Measurements from ENCODE around the gene MST1R. TPM values are rescaled to one million over a fixed set of nuclear protein-coding genes. Genes with fewer than 3 reads are reported as not detected.
"Not testable (repeated sequence)": the region's sequence is repeated elsewhere in the genome, so short reads cannot be mapped to it uniquely, and the experiment has no call there.

The MST1R gene
- polyA plus RNA-seq (ENCODE audit: insufficient read length): 2.4 TPM

DNA sequence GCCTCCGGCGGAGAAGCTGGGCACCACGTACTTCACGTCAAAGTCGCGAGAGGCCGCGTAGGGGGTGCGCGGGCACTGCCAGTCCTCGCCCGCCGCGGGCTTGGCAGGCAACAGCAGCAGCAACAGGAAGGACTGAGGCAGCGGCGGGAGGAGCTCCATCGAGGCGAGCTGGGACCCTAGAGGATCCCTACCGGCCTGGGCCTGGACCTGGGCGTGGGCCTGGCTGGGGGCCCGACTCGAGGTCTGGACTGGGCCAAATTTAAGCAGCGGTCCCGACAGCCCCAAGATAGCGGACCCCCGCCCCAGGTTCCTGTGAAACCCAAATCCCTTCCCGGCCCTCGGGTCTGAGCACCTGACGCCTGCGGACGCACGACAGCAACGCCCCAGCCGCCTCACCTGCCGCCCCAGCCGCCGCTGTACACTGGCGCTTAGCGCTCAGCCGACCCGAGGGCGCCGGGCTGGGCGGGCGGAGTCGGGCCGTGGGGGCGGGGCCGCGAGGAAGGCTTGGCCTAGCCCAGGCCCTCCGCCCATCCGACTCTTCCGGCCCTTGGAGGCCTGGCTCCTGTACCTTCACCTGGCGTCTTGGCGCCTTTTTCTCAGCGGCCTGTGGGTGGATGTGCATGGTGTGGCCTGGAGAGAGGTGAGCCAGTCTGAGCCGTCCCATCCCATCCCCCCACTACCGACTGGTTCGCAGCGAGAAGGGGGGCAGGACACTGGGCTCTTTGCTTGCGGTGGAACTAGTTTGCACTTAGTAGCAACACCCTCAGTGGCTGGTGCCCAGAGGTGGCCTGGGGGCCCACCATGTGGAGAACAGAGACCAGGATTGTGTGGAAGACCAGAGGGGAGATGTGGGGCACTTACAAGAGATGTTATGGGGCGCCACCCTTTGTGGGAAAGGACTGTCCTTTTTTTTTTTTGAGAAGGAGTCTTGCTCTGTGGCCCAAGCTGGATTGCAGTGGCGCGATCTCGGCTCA, at the start of gene MST1R:
MST1R (minus strand) TSS at position 423 of the 974 bp plus-strand sequence; CDS start at position 159, 264 bp downstream.
- DNase-seq (ENCODE audit: low read depth): no peak

DNA sequence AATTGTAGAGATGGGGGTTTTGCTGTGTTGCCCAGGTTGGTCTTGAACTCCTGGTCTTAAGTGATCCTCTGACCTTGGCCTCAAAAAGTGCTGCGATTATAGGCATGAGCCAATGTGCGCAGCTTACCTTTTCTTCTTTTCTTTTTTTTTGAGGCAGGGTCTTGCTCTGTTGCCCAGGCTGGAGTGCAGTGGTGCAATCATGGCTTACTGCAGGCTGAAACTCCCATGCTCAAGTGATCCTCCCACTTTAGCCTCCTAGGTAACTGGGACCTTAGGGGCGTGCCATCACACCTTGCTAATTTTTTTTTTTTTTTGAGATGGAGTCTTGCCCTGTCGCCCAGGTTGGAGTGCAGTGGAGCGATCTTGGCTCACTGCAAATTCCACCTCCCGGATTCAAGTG, 49.3 kb upstream of the MST1R start:
- no peak for DNase-seq (ENCODE audit: low read depth)

DNA sequence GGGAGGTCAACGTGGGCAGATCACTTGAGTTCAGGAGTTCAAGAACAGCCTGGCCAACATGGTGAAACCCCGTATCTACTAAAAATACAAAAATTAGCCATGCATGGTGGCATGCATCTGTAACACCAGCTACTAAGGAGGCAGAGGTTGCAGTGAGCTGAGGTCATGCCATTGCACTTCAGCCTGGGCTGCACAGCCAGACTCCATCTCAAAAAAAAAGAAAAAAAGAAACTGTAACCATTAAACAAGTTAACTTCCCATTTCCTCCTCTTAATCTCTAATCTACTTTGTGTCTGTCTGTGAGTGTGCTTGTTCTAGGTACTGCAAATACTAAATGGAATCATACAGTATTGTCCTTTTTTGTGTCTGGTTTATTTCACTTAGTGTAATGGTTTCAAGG, 39.0 kb upstream of the MST1R start:
- no peak for DNase-seq (ENCODE audit: low read depth)

DNA sequence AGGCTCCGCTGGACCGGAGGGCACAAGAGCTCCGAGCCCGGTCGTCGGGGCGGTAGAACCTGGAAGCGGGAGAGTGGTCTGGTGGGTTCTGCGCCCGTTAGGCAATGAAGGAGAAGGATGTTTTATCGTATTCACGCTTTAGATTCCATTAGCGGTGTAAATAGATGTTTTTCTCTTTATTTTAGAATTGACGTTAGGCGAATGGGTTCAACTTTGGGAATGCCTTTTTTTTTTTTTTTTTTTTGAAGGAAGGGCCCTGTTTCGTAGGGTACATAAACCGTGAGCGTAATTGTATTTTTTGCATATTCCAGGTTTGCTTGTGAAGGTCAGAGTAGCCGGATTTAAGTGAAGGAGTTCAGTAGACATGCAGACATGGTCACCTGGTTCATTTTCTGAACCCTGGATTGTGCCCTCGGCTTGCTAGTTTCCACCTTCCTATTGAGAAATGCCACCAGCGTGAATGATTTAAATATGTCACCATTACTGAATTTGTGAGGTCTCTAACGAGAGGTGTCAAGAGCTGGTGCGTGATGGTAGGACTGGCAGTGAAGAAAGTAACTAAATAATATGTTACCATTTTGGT, 37.1 kb upstream of the MST1R start:
- DNase-seq (ENCODE audit: low read depth): no peak

DNA sequence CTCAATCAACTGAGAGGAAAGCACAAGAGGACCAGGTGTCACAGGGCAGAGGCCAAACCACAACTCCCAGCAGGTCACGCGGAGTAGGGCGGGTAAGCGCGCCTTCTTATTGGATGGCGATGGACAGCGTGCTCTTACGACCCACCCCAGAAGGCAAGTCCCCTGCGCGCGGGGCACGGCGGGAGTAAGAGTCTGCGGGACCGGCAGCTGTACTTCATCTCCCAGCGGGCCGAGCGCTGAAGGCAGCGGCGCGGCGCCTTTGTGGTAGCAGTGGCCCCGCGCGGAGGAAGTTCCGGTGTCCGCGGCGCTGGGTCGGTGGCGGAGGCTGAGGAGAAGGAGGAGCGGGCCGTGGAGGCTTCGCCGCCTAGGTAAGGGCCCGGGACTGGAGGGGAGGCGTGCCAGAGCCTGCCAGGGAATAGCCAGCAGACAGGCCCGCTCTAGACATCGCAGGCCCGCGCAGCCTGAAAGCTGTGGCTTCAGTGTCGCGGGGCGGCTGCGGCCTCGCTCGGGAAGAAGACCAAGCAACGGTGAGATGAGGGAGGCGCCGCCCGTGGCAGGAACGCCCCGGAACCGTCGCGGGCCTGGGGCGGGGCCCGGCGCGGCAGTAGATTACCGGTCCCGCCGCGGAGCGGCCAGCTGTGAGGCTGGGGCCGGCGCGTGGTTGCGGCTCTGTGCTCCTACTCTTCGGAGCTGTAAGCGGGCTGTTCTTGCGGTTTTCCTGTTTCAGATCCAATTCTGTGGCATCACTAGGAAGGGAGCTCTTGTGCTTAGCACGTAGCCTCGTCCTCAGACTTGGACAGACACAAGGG, 36.4 kb upstream of the MST1R start, which contains the start of gene RBM6:
RBM6 (plus strand) TSS at position 293 of the 809 bp plus-strand sequence. CDS start 22,492 bp downstream, outside the sequence.
- peak; percentile 83 for DNase-seq (ENCODE audit: low read depth)

DNA sequence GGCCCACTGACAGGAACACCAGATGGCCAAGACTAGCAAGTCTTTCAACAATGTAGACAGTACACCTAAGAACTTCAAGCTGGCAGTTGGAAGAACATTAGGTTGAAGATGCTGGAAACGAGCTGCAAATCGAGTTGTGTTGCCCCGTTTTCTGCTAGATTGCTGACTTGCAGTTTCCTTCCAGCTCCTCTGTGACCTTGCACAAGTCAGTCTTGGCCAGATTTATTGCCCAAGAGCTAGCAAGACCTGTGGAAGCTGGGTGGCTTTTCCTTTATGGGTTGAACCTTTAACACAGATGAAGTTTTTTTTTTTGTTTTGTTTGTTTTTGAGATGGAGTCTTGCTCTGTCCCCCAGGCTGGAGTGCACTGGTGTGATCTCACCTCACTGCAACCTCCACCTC, 33.4 kb upstream of the MST1R start:
- DNase-seq (ENCODE audit: low read depth): no peak

DNA sequence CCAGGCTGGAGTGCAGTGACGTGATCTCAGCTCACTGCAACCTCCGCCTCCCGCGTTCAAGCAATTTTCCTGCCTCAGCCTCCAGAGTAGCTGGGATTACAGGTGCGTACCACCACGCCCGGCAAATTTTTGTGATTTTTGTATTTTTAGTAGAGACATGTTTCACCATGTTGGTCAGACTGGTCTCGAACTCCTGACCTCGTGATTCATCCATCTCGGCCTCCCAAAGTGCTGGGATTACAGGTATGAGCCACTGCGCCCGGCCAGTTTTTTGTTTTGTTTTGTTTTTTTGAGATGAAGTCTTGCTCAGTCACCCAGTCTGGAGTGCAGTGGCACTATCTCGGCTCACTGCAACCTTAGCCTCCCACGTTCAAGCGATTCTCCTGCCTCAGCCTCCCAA, 28.6 kb upstream of the MST1R start:
- DNase-seq (ENCODE audit: low read depth): not testable (repeated sequence)

DNA sequence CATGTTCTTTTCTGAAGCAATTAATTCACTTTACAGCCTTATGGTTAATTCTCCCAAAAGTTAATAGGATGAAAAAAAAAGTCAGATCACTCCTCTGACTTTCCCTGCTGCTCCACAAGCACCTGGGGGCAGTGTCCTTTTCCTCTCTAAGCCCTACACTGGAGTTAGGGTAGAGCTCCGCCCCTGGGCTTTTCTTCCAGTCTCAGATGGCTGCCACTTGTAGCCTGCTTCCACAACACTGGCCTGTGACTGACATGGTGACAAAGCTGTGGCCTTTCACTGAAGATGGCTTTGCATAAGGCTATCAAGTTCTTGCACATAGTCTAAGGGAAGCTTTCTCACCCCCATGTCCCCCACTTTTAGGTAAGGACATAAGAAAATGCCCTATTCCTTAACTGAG, 27.2 kb upstream of the MST1R start:
- DNase-seq (ENCODE audit: low read depth): no peak

DNA sequence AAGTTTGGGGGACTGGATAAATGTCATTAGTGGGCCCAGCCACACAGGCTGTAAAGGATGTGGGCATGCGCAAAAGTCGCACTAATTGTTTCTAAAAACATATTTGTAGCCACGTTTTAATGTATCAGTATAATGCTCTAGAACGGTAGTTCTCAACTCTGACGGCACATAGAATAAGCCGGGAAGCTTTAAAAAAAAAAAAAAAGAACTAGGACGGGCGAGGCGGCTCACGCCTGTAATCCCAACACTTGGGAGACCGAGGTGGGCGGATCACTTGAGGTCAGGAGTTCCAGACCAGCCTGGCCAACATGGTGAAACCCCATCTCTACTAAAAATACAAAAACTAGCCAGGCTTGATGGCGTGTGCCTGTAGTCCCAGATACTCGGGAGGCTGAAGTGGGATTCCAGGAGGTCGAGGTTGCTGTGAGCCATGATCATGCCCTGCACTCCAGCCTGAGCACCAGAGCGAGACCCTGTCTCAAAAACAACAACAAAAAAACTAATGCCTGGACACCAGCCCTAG, 26.6 kb upstream of the MST1R start:
- peak; percentile 6 for DNase-seq (ENCODE audit: low read depth)

DNA sequence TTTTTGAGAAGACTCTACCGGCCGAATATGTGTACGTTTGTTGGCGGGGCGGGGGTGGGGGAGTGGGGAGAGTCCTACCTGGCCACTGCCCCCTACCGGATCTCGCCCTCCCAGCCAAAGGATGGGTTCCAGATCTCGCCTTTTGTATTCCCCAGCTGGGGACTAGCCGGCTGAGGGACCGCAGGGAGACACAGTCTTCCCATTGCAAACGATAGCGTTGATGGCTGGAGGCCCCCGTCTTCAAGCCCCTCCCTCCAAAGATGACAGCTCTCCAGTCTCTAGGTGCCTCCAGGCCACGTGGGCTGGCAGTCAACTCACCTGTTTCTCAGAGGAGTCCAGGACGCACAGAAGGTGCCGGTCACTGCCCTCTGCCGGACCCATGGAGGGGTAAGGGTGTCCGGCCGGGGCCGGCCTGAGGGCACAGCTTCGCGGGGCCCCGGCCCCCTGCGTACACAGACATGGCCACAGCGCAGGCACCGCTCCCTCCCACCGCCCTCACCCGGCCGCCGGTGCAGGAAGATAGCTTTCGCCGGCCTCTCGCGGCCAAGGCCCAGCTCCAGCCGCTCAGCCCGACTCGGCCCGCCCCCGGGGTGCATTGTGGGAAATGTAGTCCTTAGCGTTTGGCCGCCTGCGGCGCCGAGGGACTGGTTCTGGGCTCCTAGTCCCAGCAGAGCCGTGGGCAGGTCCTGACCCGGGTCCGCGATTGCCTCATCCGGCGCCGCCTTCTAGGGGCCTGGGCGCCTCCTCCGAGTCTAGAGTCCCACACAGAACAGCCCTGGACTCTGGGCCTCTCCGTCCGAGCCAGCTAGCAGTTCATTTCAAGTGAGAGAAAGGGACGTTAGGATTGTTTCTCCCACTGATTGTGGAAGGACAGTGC, 25.9 kb upstream of the MST1R start, which contains the start of gene MON1A:
MON1A (minus strand) TSS at position 521 of the 877 bp plus-strand sequence. CDS start 16,465 bp downstream, outside the sequence.
- DNase-seq (ENCODE audit: low read depth): peak; percentile 60

DNA sequence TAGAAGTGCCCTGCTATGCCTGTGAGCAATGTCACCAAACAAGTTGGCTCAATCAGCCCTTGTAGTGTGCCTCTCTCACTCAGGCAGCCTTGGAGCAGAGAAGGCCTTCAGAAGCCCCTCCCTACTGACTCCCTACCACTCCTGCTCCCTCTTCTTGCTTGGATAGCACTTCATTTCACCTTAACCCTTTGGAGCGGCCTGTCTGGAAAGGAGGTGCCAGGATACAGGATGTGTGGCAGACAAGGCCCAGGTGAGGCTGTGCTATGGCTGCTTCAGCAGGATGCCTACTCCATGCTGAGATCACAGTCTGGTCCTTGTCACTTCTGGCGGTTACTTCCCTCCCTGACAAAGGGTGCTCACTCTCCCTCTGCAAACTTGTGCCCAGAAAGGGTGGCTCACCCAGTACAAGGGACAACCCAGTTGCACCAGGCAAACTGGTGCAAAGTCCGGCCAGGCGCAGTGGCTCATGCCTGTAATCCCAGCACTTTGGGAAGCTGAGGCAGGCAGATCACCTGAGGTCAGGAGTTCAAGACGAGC, 24.9 kb upstream of the MST1R start:
- DNase-seq (ENCODE audit: low read depth): no peak

DNA sequence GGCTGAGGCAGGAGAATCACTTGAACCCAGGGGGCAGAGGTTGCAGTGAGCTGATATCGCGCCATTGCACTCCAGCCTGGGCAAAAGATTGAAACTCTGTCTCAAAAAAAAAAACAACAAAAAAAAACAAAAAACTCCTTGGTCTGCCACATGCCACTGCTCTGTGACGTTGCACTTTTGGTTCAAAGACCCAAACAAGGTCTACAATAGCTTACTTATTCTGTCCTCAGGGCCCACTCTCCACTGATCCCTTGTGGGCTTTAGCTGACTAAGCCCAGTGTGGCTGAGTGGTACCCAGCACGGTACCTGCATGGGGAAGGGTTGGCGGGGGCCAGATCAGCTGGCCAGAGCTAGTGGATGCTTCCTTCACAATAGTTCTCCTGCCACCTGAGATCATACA, 24.1 kb upstream of the MST1R start:
- no peak for DNase-seq (ENCODE audit: low read depth)

DNA sequence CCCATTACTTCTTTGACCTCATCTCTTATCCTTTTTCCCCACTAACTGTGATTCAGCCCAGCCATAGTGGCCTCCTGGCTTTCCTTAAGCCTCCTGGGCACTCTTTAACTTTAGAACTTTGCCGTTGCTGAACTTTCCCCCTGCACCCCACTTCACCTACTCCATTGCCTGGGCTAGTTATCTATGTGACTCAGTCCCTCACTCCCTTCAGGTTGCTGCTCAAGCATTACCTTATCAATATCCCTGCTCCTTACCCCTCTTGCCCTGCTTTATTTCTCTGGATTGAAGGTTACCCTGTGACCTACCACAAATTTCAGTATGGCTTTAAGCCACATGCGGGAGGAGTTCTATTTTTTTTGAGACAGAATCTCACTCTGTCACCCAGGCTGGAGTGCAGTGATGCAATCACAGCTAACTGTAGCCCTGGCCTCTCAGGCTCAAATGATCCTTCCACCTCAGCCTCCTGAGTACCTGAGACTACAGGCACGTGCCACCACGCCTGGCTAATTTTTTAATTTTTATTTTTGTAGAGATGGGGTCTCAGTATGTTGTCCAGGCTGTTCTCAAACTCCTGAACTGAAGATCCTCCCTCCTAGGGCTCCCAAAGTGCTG, 22.6 kb upstream of the MST1R start:
- DNase-seq (ENCODE audit: low read depth): no peak

DNA sequence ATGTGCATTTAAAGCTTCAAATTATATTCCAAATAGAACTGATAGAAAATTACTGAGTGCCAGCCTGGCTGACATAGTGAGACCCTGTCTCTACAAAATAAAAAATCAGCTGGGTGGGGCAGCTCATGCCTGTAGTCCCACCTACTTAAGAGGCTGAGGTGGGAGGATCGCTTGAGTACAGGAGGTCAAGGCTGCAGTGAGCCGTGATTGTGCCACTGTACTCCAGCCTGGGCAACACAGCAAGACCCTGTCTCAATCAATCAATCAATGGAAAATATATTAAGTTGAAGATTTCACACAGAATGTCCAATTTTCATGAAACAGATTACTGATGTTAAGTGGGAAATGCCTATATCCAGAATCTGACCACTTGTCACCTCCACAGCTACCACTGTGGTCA, 21.8 kb upstream of the MST1R start:
- DNase-seq (ENCODE audit: low read depth): no peak

DNA sequence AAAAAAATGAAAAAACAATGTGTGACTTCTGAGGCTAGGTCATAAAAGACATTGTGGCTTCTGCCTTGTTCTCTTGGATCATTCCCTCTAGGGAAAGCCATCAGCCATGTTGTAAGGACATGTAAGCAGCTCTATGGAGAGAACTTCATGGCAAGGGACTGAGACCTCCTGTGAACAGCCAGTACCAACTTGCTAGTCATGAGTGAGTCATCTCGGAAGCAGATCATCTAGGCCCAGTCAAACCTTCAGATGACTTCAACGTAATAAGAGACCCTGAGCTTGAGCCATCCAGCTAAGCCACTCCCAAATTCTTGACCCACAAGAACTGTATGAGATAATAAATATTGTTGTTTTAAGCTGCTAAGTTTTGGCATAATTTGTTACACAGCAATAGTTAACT, 21.0 kb upstream of the MST1R start:
- DNase-seq (ENCODE audit: low read depth): no peak

DNA sequence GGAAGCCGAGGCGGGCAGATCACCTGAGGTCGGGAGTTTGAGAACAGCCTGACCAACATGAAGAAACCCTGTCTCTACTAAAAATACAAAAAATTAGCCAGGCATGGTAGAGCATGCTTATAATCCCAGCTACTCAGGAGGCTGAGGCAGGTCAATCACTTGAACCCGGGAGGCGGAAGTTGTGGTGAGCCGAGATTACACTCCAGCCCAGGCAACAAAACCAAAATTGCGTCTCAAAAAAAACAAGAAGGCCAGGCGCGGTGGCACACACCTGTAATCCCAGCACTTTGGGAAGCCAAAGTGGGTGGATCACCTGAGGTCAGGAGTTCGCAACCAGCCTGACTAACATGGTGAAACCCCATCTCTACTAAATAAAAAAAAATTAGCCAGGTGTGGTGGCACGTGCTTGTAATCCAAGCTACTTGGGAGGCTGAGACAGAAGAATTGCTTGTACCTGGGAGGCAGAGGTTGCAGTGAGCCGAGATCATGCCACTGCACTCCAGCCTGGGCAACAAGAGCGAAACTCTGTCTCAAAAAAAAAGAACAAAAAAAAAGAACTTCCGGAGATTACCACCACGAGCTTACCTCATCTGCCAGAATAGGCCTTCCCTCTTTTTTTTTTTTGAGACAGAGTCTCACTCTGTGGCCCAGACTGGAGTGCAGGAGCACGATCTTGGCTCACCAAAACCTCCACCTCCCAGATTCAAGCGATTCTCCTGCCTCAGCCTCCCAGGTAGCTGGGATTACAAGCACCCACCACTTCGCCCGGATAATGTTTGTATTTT, 14.3 kb upstream of the MST1R start:
- DNase-seq (ENCODE audit: low read depth): not testable (repeated sequence)

DNA sequence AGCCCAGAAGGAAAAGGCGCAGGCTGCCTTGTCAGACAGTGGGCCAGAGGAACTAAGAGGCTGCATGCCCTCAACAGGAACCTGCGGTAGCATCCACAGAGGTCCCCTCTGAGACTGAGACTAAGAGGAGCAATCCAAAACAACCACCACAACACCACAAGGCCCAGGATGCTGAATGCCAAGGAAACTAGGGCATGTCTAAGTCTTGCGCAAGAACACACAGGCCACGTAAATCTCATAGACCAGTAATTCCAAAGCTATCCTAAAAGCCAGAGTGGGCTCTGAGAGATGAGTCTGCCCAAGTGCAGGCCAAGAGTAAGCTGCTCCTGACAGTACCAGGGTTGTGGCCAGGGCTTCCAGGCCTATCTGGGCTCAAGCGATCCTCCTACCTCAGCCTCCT, 13.0 kb upstream of the MST1R start:
- no peak for DNase-seq (ENCODE audit: low read depth)

DNA sequence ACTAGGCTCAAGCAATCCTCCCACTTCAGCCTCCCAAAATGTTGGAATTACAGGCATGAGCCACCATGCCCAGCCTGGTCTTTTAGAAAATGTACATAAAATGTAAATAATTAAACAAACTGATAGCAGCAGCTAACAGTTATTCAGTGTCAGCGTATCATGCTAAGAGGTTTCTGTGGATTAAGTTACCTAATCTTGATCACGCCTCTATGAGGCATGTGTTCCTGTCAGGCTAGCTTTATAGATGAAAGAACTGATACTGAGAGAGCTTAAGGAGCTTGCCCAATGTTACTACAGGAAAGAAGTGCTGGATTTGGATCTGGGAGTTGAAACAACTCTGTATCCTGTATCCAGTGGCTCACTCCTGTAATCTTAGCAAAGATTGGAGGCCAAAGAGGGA, 11.2 kb upstream of the MST1R start:
- DNase-seq (ENCODE audit: low read depth): no peak

DNA sequence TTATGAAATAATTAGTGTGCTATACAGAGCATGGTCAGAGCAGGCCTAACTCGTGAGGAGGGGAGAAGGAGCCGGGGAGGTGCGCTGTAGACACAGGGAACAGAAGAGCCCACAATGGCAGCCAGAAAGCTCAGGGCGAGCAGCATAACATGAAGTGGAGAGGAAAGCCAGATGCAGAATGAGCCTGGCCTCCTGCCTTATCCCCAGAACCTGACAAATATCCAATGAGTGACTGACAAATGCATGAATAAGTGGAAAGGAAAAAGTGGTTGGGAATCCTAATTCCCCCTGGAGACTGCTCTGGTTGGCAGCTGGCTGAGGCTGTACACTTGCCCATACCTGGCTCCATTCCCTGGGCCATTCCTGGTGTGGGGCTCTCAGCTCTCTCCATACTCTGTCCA, 9.2 kb upstream of the MST1R start:
- no peak for DNase-seq (ENCODE audit: low read depth)

All from forelimb muscle (tissue), 1 donor.